Measurements from ENCODE around the gene ZNRF3. TPM values are rescaled to one million over a fixed set of nuclear protein-coding genes. Genes with fewer than 3 reads are reported as not detected.

The ZNRF3 gene
- total RNA-seq (10 to 100 TPM in 1 of 2 donors, 1 to 10 TPM in 1; 9.5 to 10.2 TPM), polyA plus RNA-seq (1 to 10 TPM; 3.5 to 4.2 TPM)
- long read RNA-seq, donor 1, full-length matches to known transcripts: 5 of 27 reads
- long read RNA-seq, donor 1, partial matches to known transcripts: 22 of 27 reads
- long read RNA-seq, donor 1, other reads (novel, unspliced or antisense): 0 of 27 reads
- long read RNA-seq, donor 2, partial matches to known transcripts: 6 of 6 reads
- long read RNA-seq, donor 2, other reads (novel, unspliced or antisense): 0 of 6 reads
- long read RNA-seq, donor 3, partial matches to known transcripts: 19 of 19 reads
- long read RNA-seq, donor 3, other reads (novel, unspliced or antisense): 0 of 19 reads
- long read RNA-seq, donor 4: 0 reads
- long read RNA-seq, donor 5, full-length matches to known transcripts: 1 of 21 reads
- long read RNA-seq, donor 5, partial matches to known transcripts: 20 of 21 reads
- long read RNA-seq, donor 5, other reads (novel, unspliced or antisense): 0 of 21 reads

DNA sequence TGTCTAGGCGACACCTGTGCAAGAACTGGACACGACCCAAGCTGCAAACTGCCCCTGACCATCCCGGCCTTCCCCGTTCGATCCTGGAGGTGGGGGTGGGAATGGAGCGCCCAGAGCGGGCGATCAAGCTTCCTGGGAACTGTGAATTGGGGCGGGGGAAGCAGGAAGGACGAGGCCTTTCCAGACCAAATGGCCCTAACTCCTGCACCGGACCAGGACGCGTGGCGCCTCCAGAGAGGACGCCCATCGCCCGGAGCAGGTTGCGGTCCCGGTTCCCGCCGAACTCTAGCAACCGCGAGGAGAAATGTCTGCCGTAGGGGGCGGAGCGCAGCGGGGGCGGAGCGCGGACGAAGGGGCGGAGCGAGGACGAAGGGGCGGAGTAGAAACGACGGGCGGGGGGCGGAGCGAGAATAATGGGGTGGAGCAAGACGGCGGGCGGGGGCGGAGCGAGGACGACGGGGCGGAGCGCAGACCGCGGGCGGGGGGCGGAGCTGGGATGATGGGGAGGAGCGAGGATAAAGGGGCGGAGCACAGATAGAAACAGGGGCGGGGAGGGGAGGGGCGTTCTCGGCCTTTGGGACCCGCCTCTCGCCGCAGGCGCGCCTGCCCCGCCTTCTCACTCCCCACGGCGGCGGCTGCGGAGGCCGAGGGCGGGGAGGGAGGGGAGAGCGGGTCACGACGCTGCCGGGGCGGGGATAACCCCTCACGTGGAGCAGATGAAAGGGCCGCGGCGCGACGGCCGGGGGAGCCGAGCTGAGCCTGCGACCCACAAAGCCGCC, at the start of gene ZNRF3:
ZNRF3 (plus strand) TSS at position 695 of the 779 bp plus-strand sequence. CDS start 195 bp downstream, outside the sequence.
- H3K27ac ChIP-seq (ENCODE audit: low read depth in 1 of 2, low read length in 1 of 2): peak within 1 kb of the TSS; percentile 89 to 91
- H3K4me1 ChIP-seq (ENCODE audit: control insufficient read depth in 5 of 5, insufficient read depth in 5 of 5, low read length in 5 of 5): peaks cover 0 to 29% (median 5%) of the 10 kb centered on the region in 5 donors
- peak within 1 kb of the TSS in 1 of 2 donors; percentile 42 for H3K9ac ChIP-seq (ENCODE audit: insufficient read depth in 1 of 2, low read length in 2 of 2)
- no peaks in the 10 kb centered on the region for H3K9me3 ChIP-seq (ENCODE audit: control insufficient read depth in 4 of 4, insufficient read depth in 3 of 4, low read length in 3 of 4)
- no peaks in the 10 kb centered on the region for H3K27me3 ChIP-seq (ENCODE audit: control insufficient read depth in 3 of 3, insufficient read depth in 3 of 3, low read length in 2 of 3)
- 1% methylated on average over 56 to 85 of the region's 85 CpGs for WGBS, 2 donors
- no peaks in the 10 kb centered on the region for H3K36me3 ChIP-seq (ENCODE audit: control insufficient read depth in 4 of 4, insufficient read depth in 4 of 4, low read length in 4 of 4)
- ATAC-seq (ENCODE audit: insufficient read depth, low FRiP score) (peak; percentile 96), DNase-seq (peak; percentile 93 to 95 (median 95))
- TF ChIP-seq, protein P1, sequence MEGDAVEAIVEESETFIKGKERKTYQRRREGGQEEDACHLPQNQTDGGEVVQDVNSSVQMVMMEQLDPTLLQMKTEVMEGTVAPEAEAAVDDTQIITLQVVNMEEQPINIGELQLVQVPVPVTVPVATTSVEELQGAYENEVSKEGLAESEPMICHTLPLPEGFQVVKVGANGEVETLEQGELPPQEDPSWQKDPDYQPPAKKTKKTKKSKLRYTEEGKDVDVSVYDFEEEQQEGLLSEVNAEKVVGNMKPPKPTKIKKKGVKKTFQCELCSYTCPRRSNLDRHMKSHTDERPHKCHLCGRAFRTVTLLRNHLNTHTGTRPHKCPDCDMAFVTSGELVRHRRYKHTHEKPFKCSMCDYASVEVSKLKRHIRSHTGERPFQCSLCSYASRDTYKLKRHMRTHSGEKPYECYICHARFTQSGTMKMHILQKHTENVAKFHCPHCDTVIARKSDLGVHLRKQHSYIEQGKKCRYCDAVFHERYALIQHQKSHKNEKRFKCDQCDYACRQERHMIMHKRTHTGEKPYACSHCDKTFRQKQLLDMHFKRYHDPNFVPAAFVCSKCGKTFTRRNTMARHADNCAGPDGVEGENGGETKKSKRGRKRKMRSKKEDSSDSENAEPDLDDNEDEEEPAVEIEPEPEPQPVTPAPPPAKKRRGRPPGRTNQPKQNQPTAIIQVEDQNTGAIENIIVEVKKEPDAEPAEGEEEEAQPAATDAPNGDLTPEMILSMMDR (IDR thresholded peaks at IDR 0.05; ENCODE audit: control extremely low read depth, extremely low read depth): no peak
- H3K4me3 ChIP-seq: peak within 1 kb of the TSS; percentile 73

DNA sequence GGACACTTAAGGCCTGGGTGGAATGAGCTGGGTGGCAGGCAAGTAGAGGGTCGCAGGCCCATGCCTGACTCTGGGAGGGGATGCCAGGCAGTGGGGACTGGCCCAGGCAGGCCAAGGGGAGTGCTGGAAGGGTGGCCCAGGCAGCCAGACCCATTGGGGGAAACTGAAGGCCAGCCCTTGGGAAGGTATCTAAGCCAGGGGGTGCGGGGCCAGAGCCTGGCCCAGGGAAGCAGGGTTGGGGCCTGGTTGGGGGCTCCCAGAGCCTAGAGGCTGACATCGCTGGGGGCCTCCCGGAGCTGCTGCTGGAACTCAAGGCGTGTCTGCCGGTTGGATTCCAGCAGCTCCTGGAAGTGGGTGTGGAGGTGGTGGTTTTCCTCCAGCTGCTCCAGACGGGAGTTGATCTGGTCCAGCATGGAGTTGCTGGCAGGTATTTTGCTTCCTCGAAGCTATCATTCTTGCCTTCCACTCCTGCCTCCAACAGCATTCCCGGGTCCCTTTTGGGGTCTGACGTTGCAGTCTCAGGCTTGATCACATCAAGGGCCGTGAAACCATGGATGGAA, 47.7 kb upstream of the ZNRF3 start:
- no peak overlapping the region for H3K27ac ChIP-seq (ENCODE audit: low read depth in 1 of 2, low read length in 1 of 2)
- H3K36me3 ChIP-seq (ENCODE audit: control insufficient read depth in 4 of 4, insufficient read depth in 4 of 4, low read length in 4 of 4): peaks cover 0 to 8% (median 0%) of the 10 kb centered on the region in 4 donors
- no peaks in the 10 kb centered on the region for H3K4me1 ChIP-seq (ENCODE audit: control insufficient read depth in 5 of 5, insufficient read depth in 5 of 5, low read length in 5 of 5)
- H3K9me3 ChIP-seq (ENCODE audit: control insufficient read depth in 4 of 4, insufficient read depth in 3 of 4, low read length in 3 of 4): no peaks in the 10 kb centered on the region
- H3K27me3 ChIP-seq (ENCODE audit: control insufficient read depth in 3 of 3, insufficient read depth in 3 of 3, low read length in 2 of 3): no peaks in the 10 kb centered on the region
- DNase-seq: no peak
- ATAC-seq (ENCODE audit: insufficient read depth, low FRiP score): no peak
- 86 to 91% methylated on average over 11 of the region's 11 CpGs for whole genome bisulfite sequencing, 2 donors
- H3K4me3 ChIP-seq: no peak overlapping the region
- no peak overlapping the region for H3K9ac ChIP-seq (ENCODE audit: insufficient read depth in 1 of 2, low read length in 2 of 2)
- TF ChIP-seq, protein P1 (IDR thresholded peaks at IDR 0.05; ENCODE audit: control extremely low read depth, extremely low read depth): no peak

- Histone ChIP-seq H3K9ac (ENCODE audit: insufficient read depth in 1 of 2, low read length in 2 of 2) (no peak overlapping the region), H3K4me3 (no peak overlapping the region), H3K27ac (ENCODE audit: low read depth in 1 of 2, low read length in 1 of 2) (no peak overlapping the region), H3K27me3 (ENCODE audit: control insufficient read depth in 3 of 3, insufficient read depth in 3 of 3, low read length in 2 of 3) (no peaks in the 10 kb centered on the region), H3K4me1 (ENCODE audit: control insufficient read depth in 5 of 5, insufficient read depth in 5 of 5, low read length in 5 of 5) (no peaks in the 10 kb centered on the region), H3K36me3 (ENCODE audit: control insufficient read depth in 4 of 4, insufficient read depth in 4 of 4, low read length in 4 of 4) (peaks cover 0 to 3% (median 0%) of the 10 kb centered on the region in 4 donors), H3K9me3 (ENCODE audit: control insufficient read depth in 4 of 4, insufficient read depth in 3 of 4, low read length in 3 of 4) (no peaks in the 10 kb centered on the region)
- ATAC-seq (ENCODE audit: insufficient read depth, low FRiP score): no peak
- WGBS, 2 donors: 94 to 96% methylated on average over 6 of the region's 6 CpGs
- TF ChIP-seq, protein P1 (IDR thresholded peaks at IDR 0.05; ENCODE audit: control extremely low read depth, extremely low read depth): no peak
- DNase-seq: no peak
Measured at GRCh38 chr22:28837640-28838039, 45.7 kb upstream of the ZNRF3 start.

Measured in lung (tissue), 16 donors.